Neuronal stem cell (in vitro differentiated cells): ENCODE data around the gene NPY1R. TPM values are rescaled to one million over a fixed set of nuclear protein-coding genes. Genes with fewer than 3 reads are reported as not detected.

Source experiments
- DNase-seq: peaks from one replicate; pipeline ENCODE4 v3.0.0-alpha.2; 2013; ENCODE audit warnings: low spot score
- H2AFZ ChIP-seq: one replicate; pipeline ENCODE4 v1.6.1; 2013; ENCODE audit warnings: mild to moderate bottlenecking, low read length, inconsistent platforms
- H2AK5ac ChIP-seq: 2 replicates; pipeline ENCODE4 v1.6.1; 2013; ENCODE audit warnings: low read depth, mild to moderate bottlenecking, inconsistent platforms, low read length, moderate library complexity, mixed read lengths
- H2BK120ac ChIP-seq: 2 replicates; pipeline ENCODE4 v1.6.1; 2013; ENCODE audit warnings: low read depth, mild to moderate bottlenecking, inconsistent platforms, low read length, moderate library complexity, mixed read lengths
- H2BK12ac ChIP-seq: one replicate; pipeline ENCODE4 v1.6.1; 2013; ENCODE audit warnings: low read length, inconsistent platforms
- H2BK15ac ChIP-seq: 2 replicates; pipeline ENCODE4 v1.6.1; 2013; ENCODE audit warnings: mild to moderate bottlenecking, low read length, inconsistent platforms, mixed read lengths
- H2BK5ac ChIP-seq: one replicate; pipeline ENCODE4 v1.6.1; 2013; ENCODE audit warnings: inconsistent platforms, mild to moderate bottlenecking, low read length, moderate library complexity
- H3K14ac ChIP-seq: one replicate; pipeline ENCODE4 v1.6.1; 2013; ENCODE audit warnings: low read length, inconsistent platforms
- H3K18ac ChIP-seq: 2 replicates; pipeline ENCODE4 v1.6.1; 2013; ENCODE audit warnings: low read length, inconsistent platforms
- H3K23ac ChIP-seq: 2 replicates; pipeline ENCODE4 v1.6.1; 2013; ENCODE audit warnings: low read depth, mild to moderate bottlenecking, mixed read lengths, low read length, inconsistent platforms; ENCODE audit not compliant: poor library complexity
- H3K27ac ChIP-seq: replicated peaks from 3 replicates; pipeline ENCODE4 v1.5.1; 2013; ENCODE audit warnings: low read length, inconsistent platforms
- H3K27me3 ChIP-seq, 3 experiments: 2 replicates each; pipeline ENCODE4 v1.6.1; 2013; ENCODE audit warnings: low read length in 3 of 3, mild to moderate bottlenecking in 2 of 3, inconsistent platforms in 1 of 3, low read depth in 1 of 3, mixed read lengths in 1 of 3, moderate library complexity in 1 of 3; ENCODE audit not compliant: control insufficient read depth in 3 of 3, insufficient read depth in 3 of 3
- H3K36me3 ChIP-seq, 2 donors: replicated peaks in 1 of 2; 2 replicates each; pipeline ENCODE4 v1.6.1; 2013; ENCODE audit warnings: low read length in 2 of 2; ENCODE audit not compliant: control insufficient read depth in 2 of 2, insufficient read depth in 2 of 2
- H3K4ac ChIP-seq: 2 replicates; pipeline ENCODE4 v1.6.1; 2013; ENCODE audit warnings: inconsistent platforms, mild to moderate bottlenecking, low read length, moderate library complexity
- H3K4me1 ChIP-seq, 2 donors: 1 replicate in 1 of 2; 2 replicates in 1 of 2; pipeline ENCODE4 v1.6.1; 2013; ENCODE audit warnings: low read length in 2 of 2, low read depth in 1 of 2; ENCODE audit not compliant: control insufficient read depth in 2 of 2, insufficient read depth in 1 of 2
- H3K4me2 ChIP-seq: one replicate; pipeline ENCODE4 v1.6.1; 2013; ENCODE audit warnings: mild to moderate bottlenecking, low read length, inconsistent platforms; ENCODE audit not compliant: insufficient read depth, poor library complexity, severe bottlenecking
- H3K4me3 ChIP-seq, 2 donors: 2 replicates each; pipeline ENCODE4 v1.5.1; 2013; ENCODE audit warnings: low read length in 2 of 2, mild to moderate bottlenecking in 2 of 2, inconsistent platforms in 1 of 2, moderate library complexity in 1 of 2
- H3K79me1 ChIP-seq: one replicate; pipeline ENCODE4 v1.6.1; 2013; ENCODE audit warnings: low read depth, mild to moderate bottlenecking, inconsistent platforms, low read length, moderate library complexity
- H3K9ac ChIP-seq: one replicate; pipeline ENCODE4 v1.6.1; 2013; ENCODE audit warnings: mild to moderate bottlenecking, low read depth, low read length, inconsistent platforms; ENCODE audit not compliant: poor library complexity
- H3K9me3 ChIP-seq, 2 donors: replicated peaks in 1 of 2; 2 replicates each; pipeline versions ENCODE3 to v1.6.1; 2013; ENCODE audit warnings: low read length in 2 of 2, mild to moderate bottlenecking in 2 of 2, inconsistent platforms in 1 of 2, low read depth in 1 of 2, mixed read lengths in 1 of 2, moderate library complexity in 1 of 2; ENCODE audit not compliant: control insufficient read depth in 2 of 2, insufficient read depth in 1 of 2
- H4K8ac ChIP-seq: one replicate; pipeline ENCODE4 v1.6.1; 2013; ENCODE audit warnings: low read depth, mild to moderate bottlenecking, inconsistent platforms, low read length, moderate library complexity
- H4K91ac ChIP-seq: one replicate; pipeline ENCODE4 v1.6.1; 2013; ENCODE audit warnings: low read length, low read depth, mild to moderate bottlenecking, inconsistent platforms; ENCODE audit not compliant: poor library complexity
- WGBS, 2 donors: extraction: QIAGEN DNeasy Blood & Tissue Kit; methylation state at CpG; one replicate each; pipeline ENCODE4 v1.1.7; 2013; ENCODE audit warnings: missing lambda C conversion rate in 2 of 2, mixed read lengths in 1 of 2; ENCODE audit not compliant: insufficient read length in 2 of 2, insufficient replicate concordance in 1 of 2; ENCODE audit errors: extremely low coverage in 2 of 2; 5-methylcytosine and 5-hydroxymethylcytosine counted together
- polyA plus RNA-seq, 2 experiments: library from polyadenylated mRNA; stranded (reverse); fragments of 200-250 nt; gene quantifications; one replicate each; pipeline ENCODE4 v1.2.3, GENCODE V29; 2013

The NPY1R gene
- 2.0 TPM for polyA plus RNA-seq (2013, experiment 1 of 2)
- polyA plus RNA-seq (2013, experiment 2 of 2), result 1.9 TPM

DNA sequence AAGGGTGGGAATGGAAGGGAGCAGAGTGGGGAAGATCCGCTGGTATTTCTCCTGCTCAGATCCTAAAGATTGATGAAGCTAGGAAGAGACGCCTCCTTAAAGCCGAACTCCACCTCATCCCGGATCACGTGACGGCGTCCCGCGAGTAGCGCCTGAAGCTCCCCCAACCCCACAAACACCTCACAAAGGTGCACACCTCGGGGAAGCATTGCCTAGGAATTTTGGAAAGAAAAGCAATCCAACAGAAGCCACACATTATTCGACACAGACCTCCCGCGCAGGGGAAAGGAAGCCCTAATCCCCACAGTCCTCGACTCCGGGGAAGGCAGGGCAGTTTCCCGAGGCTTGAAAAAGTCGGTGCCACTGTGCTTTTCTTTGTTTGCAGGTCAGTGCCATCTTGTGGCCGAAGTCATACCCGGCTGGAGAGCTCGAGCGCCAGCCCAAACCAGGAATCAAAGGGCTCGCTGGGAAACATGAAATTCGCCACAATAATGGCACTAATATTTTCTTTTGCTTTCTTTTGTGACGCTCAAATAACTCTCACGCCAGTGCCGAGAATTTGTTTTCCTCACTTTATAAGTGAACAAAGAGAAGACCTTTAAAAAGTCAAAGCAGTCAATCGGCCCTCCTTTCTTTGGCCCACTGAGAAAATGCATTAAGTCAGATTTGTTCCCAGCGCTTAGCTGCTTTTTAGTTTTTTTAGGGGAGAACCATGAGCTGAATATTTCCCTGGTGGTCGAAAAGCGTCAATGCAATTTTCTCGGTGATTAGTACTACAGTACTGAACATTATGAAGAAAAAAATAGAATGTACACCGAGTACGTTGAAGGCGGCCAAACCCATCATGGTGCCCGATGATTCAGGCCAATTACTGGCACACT, at the start of gene NPY1R:
Gene NPY1R, minus strand, starts transcription at position 71 of the 881 bp plus-strand sequence. CDS start 6,042 bp downstream, outside the sequence.
- no CpG with 5 or more reads among the region's 36 CpGs for WGBS, 2 donors
- Histone ChIP-seq H3K9me3 (peaks cover 4% of the 10 kb centered on the region in 2 donors), H2BK12ac (no peak within 1 kb of the TSS), H3K4ac (no peak within 1 kb of the TSS), H4K91ac (no peak within 1 kb of the TSS), H2AFZ (peak within 1 kb of the TSS; percentile 97), H3K4me3 (peak within 1 kb of the TSS; percentile 56 to 89), H3K4me1 (peaks cover 0 to 3% of the 10 kb centered on the region in 2 donors), H2BK120ac (no peak within 1 kb of the TSS), H3K4me2 (peak within 1 kb of the TSS; percentile 93), H3K27ac (no peak within 1 kb of the TSS), H2AK5ac (no peak within 1 kb of the TSS), H2BK5ac (no peak within 1 kb of the TSS), H3K9ac (peak within 1 kb of the TSS; percentile 82), H3K27me3 (peaks cover 0 to 43% (median 7%) of the 10 kb centered on the region in 3 experiments), H3K18ac (peak within 1 kb of the TSS; percentile 84), H3K79me1 (no peaks in the 10 kb centered on the region), H4K8ac (no peak within 1 kb of the TSS), H3K14ac (no peak within 1 kb of the TSS), H3K36me3 (no peaks in the 10 kb centered on the region), H2BK15ac (no peak within 1 kb of the TSS), H3K23ac (no peak within 1 kb of the TSS)
- DNase-seq, result peak; percentile 73

DNA sequence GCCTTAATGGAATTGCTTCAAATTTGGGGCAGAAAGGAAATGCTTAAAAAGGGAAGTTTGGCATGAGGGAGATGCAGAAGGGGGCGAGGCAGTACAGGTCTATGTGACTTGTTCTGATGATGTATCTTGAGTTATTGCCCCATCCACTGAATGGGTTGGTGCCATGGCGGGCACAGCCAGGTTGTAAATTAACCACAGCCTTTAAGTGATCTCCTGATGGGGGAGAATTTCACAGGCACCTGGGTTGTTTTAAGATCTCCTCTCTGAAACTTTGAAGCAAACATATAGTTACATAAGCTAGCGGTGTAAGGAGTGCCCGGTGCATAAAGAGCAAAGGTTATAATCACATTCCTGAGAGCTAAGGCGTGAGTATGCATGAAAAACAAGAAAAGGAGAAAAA, 48.3 kb upstream of the NPY1R start:
- no peak overlapping the region for H2BK120ac ChIP-seq
- H4K91ac ChIP-seq, result no peak overlapping the region
- H3K27ac ChIP-seq, result no peak overlapping the region
- H3K4ac ChIP-seq, result no peak overlapping the region
- peaks cover 0 to 9% of the 10 kb centered on the region in 2 donors for H3K4me1 ChIP-seq
- no peak overlapping the region for H3K18ac ChIP-seq
- no peak overlapping the region for H2BK5ac ChIP-seq
- no peak overlapping the region for H3K4me3 ChIP-seq
- no peak overlapping the region for H2BK15ac ChIP-seq
- no peak overlapping the region for H4K8ac ChIP-seq
- no peak overlapping the region for H2AK5ac ChIP-seq
- no peak overlapping the region for H3K23ac ChIP-seq
- WGBS, 2 donors, result no CpG with 5 or more reads among the region's 5 CpGs
- no peak overlapping the region for H3K4me2 ChIP-seq
- H3K9me3 ChIP-seq, result no peaks in the 10 kb centered on the region
- no peak overlapping the region for H2AFZ ChIP-seq
- H3K27me3 ChIP-seq, result no peaks in the 10 kb centered on the region
- no peak overlapping the region for H3K14ac ChIP-seq
- no peaks in the 10 kb centered on the region for H3K79me1 ChIP-seq
- no peaks in the 10 kb centered on the region for H3K36me3 ChIP-seq
- no peak overlapping the region for H2BK12ac ChIP-seq
- no peak overlapping the region for H3K9ac ChIP-seq
- no peak for DNase-seq

DNA sequence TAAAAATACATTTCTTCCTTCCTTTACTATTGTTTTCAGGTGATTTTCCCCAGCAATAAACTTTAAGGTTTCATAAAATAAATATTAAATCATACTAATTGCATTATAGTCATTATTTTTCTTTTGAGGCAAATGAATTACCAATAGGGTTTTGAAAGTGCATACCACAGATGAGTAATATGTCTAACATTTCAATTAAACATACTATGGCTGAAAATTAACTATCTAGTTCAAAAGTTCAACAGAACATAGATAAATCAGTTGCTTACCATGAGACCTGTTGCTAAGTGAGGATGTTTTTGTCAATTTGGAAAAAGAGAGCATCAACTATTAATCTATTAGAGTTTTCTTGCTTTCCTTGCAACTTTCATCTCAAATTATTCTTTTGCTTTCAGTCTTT, 46.3 kb upstream of the NPY1R start:
- Histone ChIP-seq H3K79me1 (no peaks in the 10 kb centered on the region), H3K4me1 (no peaks in the 10 kb centered on the region), H3K27me3 (no peaks in the 10 kb centered on the region), H2BK12ac (no peak overlapping the region), H3K36me3 (no peaks in the 10 kb centered on the region), H2AFZ (no peak overlapping the region), H3K4me3 (no peak overlapping the region), H3K27ac (no peak overlapping the region), H3K14ac (no peak overlapping the region), H2BK15ac (no peak overlapping the region), H4K91ac (no peak overlapping the region), H2BK120ac (no peak overlapping the region), H3K4me2 (no peak overlapping the region), H2AK5ac (no peak overlapping the region), H3K18ac (no peak overlapping the region), H3K23ac (no peak overlapping the region), H3K9me3 (no peaks in the 10 kb centered on the region), H3K4ac (no peak overlapping the region), H4K8ac (no peak overlapping the region), H2BK5ac (no peak overlapping the region), H3K9ac (no peak overlapping the region)
- DNase-seq, result no peak

DNA sequence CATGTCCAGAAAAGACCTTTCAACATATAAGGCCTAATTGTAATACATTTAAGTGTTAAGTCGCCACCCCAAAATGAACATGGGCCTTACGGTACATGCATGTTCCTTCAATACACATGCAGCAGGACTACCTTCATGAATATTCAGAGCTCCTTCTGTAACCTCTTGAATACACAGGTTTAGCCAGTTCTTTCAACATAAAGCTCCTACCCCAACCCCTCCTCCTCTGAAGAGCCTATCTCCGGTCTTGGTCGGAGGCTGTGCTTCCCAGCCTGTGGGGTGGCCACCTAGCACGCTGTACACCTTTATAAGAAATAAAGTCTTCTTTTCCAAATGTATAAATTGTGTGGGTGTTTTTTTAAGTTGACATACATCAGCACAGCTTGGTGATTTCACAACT, 39.6 kb upstream of the NPY1R start:
- Histone ChIP-seq H4K91ac (no peak overlapping the region), H3K4me1 (no peaks in the 10 kb centered on the region), H3K23ac (no peak overlapping the region), H3K27me3 (no peaks in the 10 kb centered on the region), H3K79me1 (no peaks in the 10 kb centered on the region), H3K9ac (no peak overlapping the region), H2BK120ac (no peak overlapping the region), H3K9me3 (no peaks in the 10 kb centered on the region), H3K14ac (no peak overlapping the region), H2AFZ (no peak overlapping the region), H2BK5ac (no peak overlapping the region), H2BK15ac (no peak overlapping the region), H3K4me2 (no peak overlapping the region), H2AK5ac (no peak overlapping the region), H2BK12ac (no peak overlapping the region), H3K4me3 (no peak overlapping the region), H3K18ac (no peak overlapping the region), H3K27ac (no peak overlapping the region), H4K8ac (no peak overlapping the region), H3K4ac (no peak overlapping the region), H3K36me3 (no peaks in the 10 kb centered on the region)
- no CpG with 5 or more reads among the region's 5 CpGs for WGBS, 2 donors
- DNase-seq, result no peak
